ENCODE data around the gene ARID3B.

The ARID3B gene

GRCh38 chr15:74631935-74632560 lies 91.0 kb downstream of the ARID3B start:
- peak; percentile 64 for DNase-seq (ENCODE audit: extremely low spot score, insufficient read length, low read depth)
- FAIRE-seq = peak; percentile 66

- no peak for DNase-seq (ENCODE audit: extremely low spot score, insufficient read length, low read depth)
- no peak for FAIRE-seq
Observed at GRCh38 chr15:74632601-74633000, 91.6 kb downstream of the ARID3B start.

- FAIRE-seq (no peak), DNase-seq (ENCODE audit: extremely low spot score, insufficient read length, low read depth) (no peak)
Observed at GRCh38 chr15:74633781-74634180, 92.8 kb downstream of the ARID3B start.

- DNase-seq (ENCODE audit: extremely low spot score, insufficient read length, low read depth) = peak; percentile 58
- FAIRE-seq = peak; percentile 89
Observed at GRCh38 chr15:74635228-74635627, 94.2 kb downstream of the ARID3B start.

- FAIRE-seq (no peak), DNase-seq (ENCODE audit: extremely low spot score, insufficient read length, low read depth) (no peak)
Observed at GRCh38 chr15:74636984-74637383, 96.0 kb downstream of the ARID3B start.

GRCh38 chr15:74641151-74641550 lies 100.1 kb downstream of the ARID3B start:
- FAIRE-seq = no peak
- no peak for DNase-seq (ENCODE audit: extremely low spot score, insufficient read length, low read depth)

GRCh38 chr15:74642348-74642733 lies 101.3 kb downstream of the ARID3B start:
- no peak for DNase-seq (ENCODE audit: extremely low spot score, insufficient read length, low read depth)
- no peak for FAIRE-seq

- DNase-seq (ENCODE audit: extremely low spot score, insufficient read length, low read depth) (no peak), FAIRE-seq (no peak)
Observed at GRCh38 chr15:74642734-74643664, 102.0 kb downstream of the ARID3B start.

- DNase-seq (ENCODE audit: extremely low spot score, insufficient read length, low read depth) (no peak), FAIRE-seq (no peak)
Observed at GRCh38 chr15:74643665-74644204, 102.7 kb downstream of the ARID3B start.

GRCh38 chr15:74646480-74646879 lies 105.5 kb downstream of the ARID3B start:
- no peak for FAIRE-seq
- no peak for DNase-seq (ENCODE audit: extremely low spot score, insufficient read length, low read depth)
